H1 (cell line): ENCODE measurements around the gene ETV2. TPM values are rescaled to one million over a fixed set of nuclear protein-coding genes. Genes with fewer than 3 reads are reported as not detected.

ENCODE experiments used
- BACH1 ChIP-seq: IDR thresholded peaks from 2 replicates; pipeline ENCODE4 v1.6.1; 2012; ENCODE audit warnings: low read length, improper control_type of control experiment
- FOSL1 ChIP-seq: IDR thresholded peaks from 2 replicates; pipeline ENCODE4 v1.6.1; 2011; ENCODE audit warnings: mild to moderate bottlenecking, low read depth, low read length, moderate library complexity; ENCODE audit not compliant: insufficient read depth
- GABPA ChIP-seq: IDR thresholded peaks from 2 replicates; pipeline ENCODE4 v1.6.1; 2011; ENCODE audit warnings: mild to moderate bottlenecking, low read length, moderate library complexity, borderline replicate concordance; ENCODE audit not compliant: insufficient read depth
- MAX ChIP-seq: IDR thresholded peaks from 2 replicates; pipeline ENCODE4 v1.6.1; 2012; ENCODE audit warnings: inconsistent platforms
- NANOG ChIP-seq: IDR thresholded peaks from 2 replicates; pipeline ENCODE4 v1.6.1; 2011; ENCODE audit warnings: low read length, low read depth, mild to moderate bottlenecking, inconsistent platforms; ENCODE audit not compliant: insufficient read depth, poor library complexity, severe bottlenecking
- SIX5 ChIP-seq: IDR thresholded peaks from 2 replicates; pipeline ENCODE4 v1.6.1; 2011; ENCODE audit warnings: mild to moderate bottlenecking, low read depth, low read length
- SRF ChIP-seq: IDR thresholded peaks from 2 replicates; pipeline ENCODE4 v1.6.1; 2011; ENCODE audit warnings: mild to moderate bottlenecking, low read depth, low read length, moderate library complexity
- polyA plus RNA-seq, 7 experiments: library from polyadenylated mRNA; depleted of rRNA in 3 of 7; stranded (reverse) in 5 of 7; unstranded in 2 of 7; fragments of >200 nt in 5 of 7; fragments of 200-250 nt in 2 of 7; gene quantifications; 1 replicate in 5 of 7; 2 replicates in 1 of 7; 4 replicates in 1 of 7; pipeline versions ENCODE4 v1.2.1 to v1.2.3, GENCODE V29; 2011 to 2013; ENCODE audit warnings: missing spikeins in 2 of 7, mixed read lengths in 2 of 7
- total RNA-seq: library from RNA; stranded (reverse); fragmentation: NEBNext Ultra II Directional; extraction: Animal tissue kit (Norgen Biotek cat#: 25700); gene quantifications from 2 replicates; pipeline ENCODE4 v1.2.1, GENCODE V29; 2021

Gene ETV2
- total and polyA plus RNA-seq, 2 of the 8 experiments (the other 6 are each of a cell fraction or from before 2014, with no cell fraction given), result 0.88 to 1.3 TPM

DNA sequence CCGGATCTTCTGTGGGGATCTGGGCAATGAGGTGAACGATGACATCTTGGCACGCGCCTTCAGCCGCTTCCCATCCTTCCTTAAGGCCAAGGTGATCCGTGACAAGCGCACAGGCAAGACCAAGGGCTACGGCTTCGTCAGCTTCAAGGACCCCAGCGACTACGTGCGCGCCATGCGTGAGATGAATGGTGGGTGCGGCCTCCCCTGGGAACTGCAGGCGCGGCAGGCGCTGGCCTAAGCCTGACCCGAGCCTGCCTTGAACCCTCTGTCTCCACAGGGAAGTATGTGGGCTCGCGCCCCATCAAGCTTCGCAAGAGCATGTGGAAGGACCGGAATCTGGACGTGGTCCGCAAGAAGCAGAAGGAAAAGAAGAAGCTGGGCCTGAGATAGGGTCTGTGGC is 4.4 kb upstream of the ETV2 start (continued):
- TF ChIP-seq SRF, result no peak
- no peak for TF ChIP-seq GABPA
- no peak for TF ChIP-seq MAX
- no peak for TF ChIP-seq NANOG
- no peak for TF ChIP-seq BACH1
- no peak for TF ChIP-seq SIX5
- TF ChIP-seq FOSL1, result no peak
